ENCODE results near the gene EBPL. TPM values are rescaled to one million over a fixed set of nuclear protein-coding genes. Genes with fewer than 3 reads are reported as not detected.
"Not testable (repeated sequence)": the region's sequence is repeated elsewhere in the genome, so short reads cannot be mapped to it uniquely, and the experiment has no call there.

EBPL gene
- polyA plus RNA-seq, 3 donors = 10.2 to 29.4 (median 27.3) TPM

DNA sequence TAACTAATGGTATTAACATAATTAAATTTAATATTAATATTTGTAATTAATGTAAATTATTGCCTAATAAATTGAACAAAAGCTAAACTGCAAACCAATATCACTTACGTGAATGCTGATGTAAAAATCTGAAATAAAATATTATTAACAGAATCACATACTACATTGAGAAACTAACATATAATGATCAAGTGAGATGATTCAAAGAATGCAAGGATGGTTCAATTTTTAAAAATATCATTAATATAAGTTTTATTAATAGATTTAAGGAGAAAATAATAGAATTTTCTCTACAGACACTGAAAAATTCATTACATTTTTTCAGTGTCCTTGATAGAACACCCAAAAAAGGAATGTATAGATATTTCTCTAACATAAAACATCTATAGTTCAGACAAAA is 23.5 kb upstream of the EBPL start:
- Mint-ChIP-seq H3K27ac (no peak overlapping the region), H3K4me1 (no peaks in the 10 kb centered on the region), H3K27me3 (ENCODE audit: low read depth in 3 of 3) (no peaks in the 10 kb centered on the region), H3K4me3 (no peak overlapping the region), H3K9me3 (peaks cover 11 to 24% (median 15%) of the 10 kb centered on the region in 7 donors), H3K36me3 (peaks cover 69 to 82% of the 10 kb centered on the region in 2 donors)
- H3K4me1 ChIP-seq (ENCODE audit: control insufficient read depth in 1 of 2, insufficient read depth in 2 of 2, low read length in 2 of 2) = no peaks in the 10 kb centered on the region
- no peaks in the 10 kb centered on the region for H4K20me1 ChIP-seq (ENCODE audit: insufficient read depth, low read length)
- H3K4me3 ChIP-seq (replicated peaks in 1 of 3; ENCODE audit: low read depth in 2 of 3, low read length in 3 of 3) = no peak overlapping the region
- WGBS (ENCODE audit: insufficient coverage) = no CpG with 5 or more reads among the region's 1 CpG
- H3K27ac ChIP-seq (ENCODE audit: low read depth in 1 of 2, low read length in 2 of 2) = no peak overlapping the region
- H3K79me2 ChIP-seq (ENCODE audit: insufficient read depth, low read length) = no peaks in the 10 kb centered on the region
- peaks cover 8 to 12% of the 10 kb centered on the region in 2 donors for H3K9me3 ChIP-seq (replicated peaks in 1 of 2; ENCODE audit: control insufficient read depth in 1 of 2, insufficient read depth in 1 of 2, low read length in 2 of 2)
- no peak for DNase-seq
- no peak overlapping the region for H3K4me2 ChIP-seq (replicated peaks; ENCODE audit: extremely low read depth, low read length, poor library complexity, severe bottlenecking)
- no peaks in the 10 kb centered on the region for H3K27me3 ChIP-seq (ENCODE audit: control insufficient read depth in 2 of 2, insufficient read depth in 2 of 2, low read length in 2 of 2)
- intact Hi-C loops (cut with micrococcal nuclease) = no loop called here
- no peak overlapping the region for H3K9ac ChIP-seq (ENCODE audit: insufficient read depth, low read length, poor library complexity, severe bottlenecking)
- TF ChIP-seq, protein P1, sequence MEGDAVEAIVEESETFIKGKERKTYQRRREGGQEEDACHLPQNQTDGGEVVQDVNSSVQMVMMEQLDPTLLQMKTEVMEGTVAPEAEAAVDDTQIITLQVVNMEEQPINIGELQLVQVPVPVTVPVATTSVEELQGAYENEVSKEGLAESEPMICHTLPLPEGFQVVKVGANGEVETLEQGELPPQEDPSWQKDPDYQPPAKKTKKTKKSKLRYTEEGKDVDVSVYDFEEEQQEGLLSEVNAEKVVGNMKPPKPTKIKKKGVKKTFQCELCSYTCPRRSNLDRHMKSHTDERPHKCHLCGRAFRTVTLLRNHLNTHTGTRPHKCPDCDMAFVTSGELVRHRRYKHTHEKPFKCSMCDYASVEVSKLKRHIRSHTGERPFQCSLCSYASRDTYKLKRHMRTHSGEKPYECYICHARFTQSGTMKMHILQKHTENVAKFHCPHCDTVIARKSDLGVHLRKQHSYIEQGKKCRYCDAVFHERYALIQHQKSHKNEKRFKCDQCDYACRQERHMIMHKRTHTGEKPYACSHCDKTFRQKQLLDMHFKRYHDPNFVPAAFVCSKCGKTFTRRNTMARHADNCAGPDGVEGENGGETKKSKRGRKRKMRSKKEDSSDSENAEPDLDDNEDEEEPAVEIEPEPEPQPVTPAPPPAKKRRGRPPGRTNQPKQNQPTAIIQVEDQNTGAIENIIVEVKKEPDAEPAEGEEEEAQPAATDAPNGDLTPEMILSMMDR (IDR thresholded peaks at IDR 0.05) = no peak
- peaks cover 49 to 85% of the 10 kb centered on the region in 2 donors for H3K36me3 ChIP-seq (replicated peaks in 1 of 2; ENCODE audit: control insufficient read depth in 1 of 2, insufficient read depth in 2 of 2, low read length in 2 of 2)
- H2AFZ ChIP-seq (ENCODE audit: insufficient read depth, low read depth, low read length, poor library complexity, severe bottlenecking) = no peak overlapping the region

GRCh38 chr13:49711218-49711863 is 20.1 kb upstream of the EBPL start:
- WGBS (ENCODE audit: insufficient coverage) = no CpG with 5 or more reads among the region's 2 CpGs
- DNase-seq = no peak
- Histone ChIP-seq H4K20me1 (ENCODE audit: insufficient read depth, low read length) (no peaks in the 10 kb centered on the region), H3K9ac (ENCODE audit: insufficient read depth, low read length, poor library complexity, severe bottlenecking) (no peak overlapping the region), H3K27me3 (ENCODE audit: control insufficient read depth in 2 of 2, insufficient read depth in 2 of 2, low read length in 2 of 2) (no peaks in the 10 kb centered on the region), H3K4me1 (ENCODE audit: control insufficient read depth in 1 of 2, insufficient read depth in 2 of 2, low read length in 2 of 2) (no peaks in the 10 kb centered on the region), H3K36me3 (replicated peaks in 1 of 2; ENCODE audit: control insufficient read depth in 1 of 2, insufficient read depth in 2 of 2, low read length in 2 of 2) (peaks cover 43 to 84% of the 10 kb centered on the region in 2 donors), H3K27ac (ENCODE audit: low read depth in 1 of 2, low read length in 2 of 2) (peak overlapping the region in 1 of 2 donors; percentile 12), H3K79me2 (ENCODE audit: insufficient read depth, low read length) (no peaks in the 10 kb centered on the region), H3K4me2 (replicated peaks; ENCODE audit: extremely low read depth, low read length, poor library complexity, severe bottlenecking) (no peak overlapping the region), H3K4me3 (replicated peaks in 1 of 3; ENCODE audit: low read depth in 2 of 3, low read length in 3 of 3) (no peak overlapping the region), H2AFZ (ENCODE audit: insufficient read depth, low read depth, low read length, poor library complexity, severe bottlenecking) (no peak overlapping the region), H3K9me3 (replicated peaks in 1 of 2; ENCODE audit: control insufficient read depth in 1 of 2, insufficient read depth in 1 of 2, low read length in 2 of 2) (peaks cover 5 to 12% of the 10 kb centered on the region in 2 donors)
- Mint-ChIP-seq H3K4me3 (no peak overlapping the region), H3K9me3 (peaks cover 7 to 17% (median 11%) of the 10 kb centered on the region in 7 donors), H3K27me3 (ENCODE audit: low read depth in 3 of 3) (no peaks in the 10 kb centered on the region), H3K27ac (peak overlapping the region in 1 of 7 donors; percentile 34), H3K36me3 (peaks cover 64 to 79% of the 10 kb centered on the region in 2 donors), H3K4me1 (no peaks in the 10 kb centered on the region)
- intact Hi-C loops (cut with micrococcal nuclease) = no loop called here
- TF ChIP-seq, protein P1 (IDR thresholded peaks at IDR 0.05) = no peak

DNA sequence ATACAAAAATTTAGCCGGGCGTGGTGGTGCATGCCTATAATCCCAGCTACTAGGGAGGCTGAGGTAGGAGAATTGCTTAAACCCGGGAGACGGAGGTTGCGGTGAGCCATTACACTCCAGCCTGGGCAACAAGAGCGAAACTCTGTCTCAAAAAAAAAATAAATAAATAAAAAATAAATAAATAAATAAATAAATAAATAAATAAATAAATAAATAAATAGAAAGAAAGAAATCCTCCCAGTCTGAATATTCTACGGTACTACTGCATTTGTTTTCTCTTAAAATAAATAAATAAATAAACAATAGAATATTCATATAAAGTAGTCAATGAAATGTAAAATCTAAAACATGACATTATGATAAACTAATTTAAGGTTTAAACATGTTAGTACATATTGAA is 13.0 kb upstream of the EBPL start:
- H3K27ac Mint-ChIP-seq; H3K9me3 ChIP-seq (replicated peaks in 1 of 2; ENCODE audit: control insufficient read depth in 1 of 2, insufficient read depth in 1 of 2, low read length in 2 of 2); H3K4me3 Mint-ChIP-seq; H3K9ac ChIP-seq (ENCODE audit: insufficient read depth, low read length, poor library complexity, severe bottlenecking); H3K9me3 Mint-ChIP-seq; H3K27ac ChIP-seq (ENCODE audit: low read depth in 1 of 2, low read length in 2 of 2); H3K27me3 Mint-ChIP-seq (ENCODE audit: low read depth in 3 of 3); H2AFZ ChIP-seq (ENCODE audit: insufficient read depth, low read depth, low read length, poor library complexity, severe bottlenecking); H3K4me3 ChIP-seq (replicated peaks in 1 of 3; ENCODE audit: low read depth in 2 of 3, low read length in 3 of 3); H3K4me2 ChIP-seq (replicated peaks; ENCODE audit: extremely low read depth, low read length, poor library complexity, severe bottlenecking); H3K79me2 ChIP-seq (ENCODE audit: insufficient read depth, low read length); intact Hi-C loops (cut with micrococcal nuclease); H3K4me1 Mint-ChIP-seq; DNase-seq; H3K27me3 ChIP-seq (ENCODE audit: control insufficient read depth in 2 of 2, insufficient read depth in 2 of 2, low read length in 2 of 2); H3K4me1 ChIP-seq (ENCODE audit: control insufficient read depth in 1 of 2, insufficient read depth in 2 of 2, low read length in 2 of 2); H4K20me1 ChIP-seq (ENCODE audit: insufficient read depth, low read length): not testable (repeated sequence)
- WGBS (ENCODE audit: insufficient coverage) = no CpG with 5 or more reads among the region's 7 CpGs
- H3K36me3 Mint-ChIP-seq = peaks cover 56 to 67% of the 10 kb centered on the region in 2 donors
- H3K36me3 ChIP-seq (replicated peaks in 1 of 2; ENCODE audit: control insufficient read depth in 1 of 2, insufficient read depth in 2 of 2, low read length in 2 of 2) = peaks cover 58 to 78% of the 10 kb centered on the region in 2 donors

Data from CD14-positive monocyte (primary cell).